Caki2 (cell line): ENCODE measurements around the gene SETD3. TPM values are rescaled to one million over a fixed set of nuclear protein-coding genes. Genes with fewer than 3 reads are reported as not detected.
A peak's percentile ranks its signal among the peaks of the same experiment; 100 is the strongest.

Source experiments
- DNase-seq: peaks from one replicate; pipeline ENCODE4 v3.0.0-alpha.2; 2015; ENCODE audit warnings: low read depth
- in situ Hi-C: cut with HindIII; loops from 2 replicates; pipeline ENCODE4 v1.10.0; 2016; ENCODE audit warnings: low sequenced_read_pairs, low pct_unique_long_range_greater_than_20kb, mixed read lengths
- total RNA-seq: library from RNA; depleted of rRNA; stranded (reverse); fragments of >200 nt; shearing (Covaris generic); gene quantifications from 2 replicates; pipeline ENCODE4 v1.2.3, GENCODE V29; 2014; ENCODE audit warnings: low replicate concordance

SETD3 gene
- total RNA-seq, 1 experiment from 2014 or later: 27.9 TPM

DNA sequence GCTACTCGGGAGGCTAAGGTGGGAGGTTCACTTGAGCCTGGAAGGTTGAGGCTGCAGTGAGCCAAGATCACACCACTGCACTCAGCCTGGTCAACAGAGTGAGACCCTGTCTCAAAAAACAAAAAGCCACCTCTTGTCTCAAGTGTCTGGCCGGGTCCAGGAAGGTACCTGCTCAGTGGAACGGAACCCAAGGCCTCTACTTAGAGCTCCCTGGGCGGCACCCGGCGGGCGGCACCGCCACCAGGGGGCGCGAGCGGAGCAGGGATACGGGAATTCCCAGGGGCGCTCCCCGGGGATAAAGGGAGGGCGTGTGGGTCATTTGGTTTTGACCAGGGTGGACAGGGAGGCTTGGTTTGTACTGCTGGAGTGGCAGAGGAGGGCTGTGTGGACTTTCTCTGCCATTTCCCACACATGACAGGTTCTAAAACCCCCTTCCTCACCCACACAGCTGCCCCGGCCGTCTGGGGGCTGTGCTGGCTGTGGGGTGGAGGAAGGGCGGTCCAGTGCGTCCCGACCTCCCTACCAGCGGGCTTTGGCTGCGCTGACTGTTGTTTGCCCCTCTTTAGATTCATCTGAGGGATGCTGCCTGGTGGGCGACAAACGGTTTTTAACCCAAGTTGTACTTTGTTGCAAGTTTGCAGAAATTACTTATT is 91.4 kb downstream of the SETD3 start:
- no peak for DNase-seq
- in situ Hi-C loops: no loop called here

DNA sequence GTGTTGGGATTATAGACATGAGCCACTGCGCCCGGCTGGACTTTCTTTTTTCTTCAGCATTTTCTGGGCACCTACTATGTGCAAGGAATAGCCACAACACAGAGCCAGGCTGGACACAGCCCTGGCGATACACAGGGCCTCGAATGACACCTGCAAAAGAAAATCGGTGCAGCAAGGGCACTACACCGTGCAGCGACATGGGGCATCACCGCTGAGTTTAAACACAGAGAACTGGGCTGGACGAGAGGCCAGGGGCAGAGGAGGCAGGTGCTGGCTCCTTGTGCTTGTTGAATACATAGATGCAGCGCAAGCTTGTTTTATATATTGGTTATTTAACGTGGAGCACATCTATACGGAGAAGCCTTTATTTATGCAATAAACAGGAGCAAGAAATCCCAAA is 92.4 kb downstream of the SETD3 start:
- in situ Hi-C loops: no loop called here
- no peak for DNase-seq

DNA sequence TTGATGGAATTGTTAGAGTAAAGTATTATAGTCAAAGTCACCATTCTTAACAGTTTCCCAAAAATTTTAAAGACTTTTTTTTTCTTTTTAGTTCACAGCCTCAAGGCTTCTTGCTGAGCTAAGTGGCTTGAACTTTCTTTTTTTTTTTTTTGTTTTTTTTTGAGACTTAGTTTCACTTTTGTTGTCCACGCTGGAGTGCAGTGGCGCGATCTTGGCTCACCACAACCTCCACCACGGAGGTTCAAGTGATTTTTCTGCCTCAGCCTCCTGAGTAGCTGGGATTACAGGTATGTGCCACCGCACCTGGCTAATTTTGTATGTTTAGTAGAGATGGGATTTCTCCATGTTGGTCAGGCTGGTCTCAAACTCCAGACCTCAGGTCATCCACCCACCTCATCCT is 92.8 kb downstream of the SETD3 start:
- DNase-seq: no peak
- in situ Hi-C loops: no loop called here

DNA sequence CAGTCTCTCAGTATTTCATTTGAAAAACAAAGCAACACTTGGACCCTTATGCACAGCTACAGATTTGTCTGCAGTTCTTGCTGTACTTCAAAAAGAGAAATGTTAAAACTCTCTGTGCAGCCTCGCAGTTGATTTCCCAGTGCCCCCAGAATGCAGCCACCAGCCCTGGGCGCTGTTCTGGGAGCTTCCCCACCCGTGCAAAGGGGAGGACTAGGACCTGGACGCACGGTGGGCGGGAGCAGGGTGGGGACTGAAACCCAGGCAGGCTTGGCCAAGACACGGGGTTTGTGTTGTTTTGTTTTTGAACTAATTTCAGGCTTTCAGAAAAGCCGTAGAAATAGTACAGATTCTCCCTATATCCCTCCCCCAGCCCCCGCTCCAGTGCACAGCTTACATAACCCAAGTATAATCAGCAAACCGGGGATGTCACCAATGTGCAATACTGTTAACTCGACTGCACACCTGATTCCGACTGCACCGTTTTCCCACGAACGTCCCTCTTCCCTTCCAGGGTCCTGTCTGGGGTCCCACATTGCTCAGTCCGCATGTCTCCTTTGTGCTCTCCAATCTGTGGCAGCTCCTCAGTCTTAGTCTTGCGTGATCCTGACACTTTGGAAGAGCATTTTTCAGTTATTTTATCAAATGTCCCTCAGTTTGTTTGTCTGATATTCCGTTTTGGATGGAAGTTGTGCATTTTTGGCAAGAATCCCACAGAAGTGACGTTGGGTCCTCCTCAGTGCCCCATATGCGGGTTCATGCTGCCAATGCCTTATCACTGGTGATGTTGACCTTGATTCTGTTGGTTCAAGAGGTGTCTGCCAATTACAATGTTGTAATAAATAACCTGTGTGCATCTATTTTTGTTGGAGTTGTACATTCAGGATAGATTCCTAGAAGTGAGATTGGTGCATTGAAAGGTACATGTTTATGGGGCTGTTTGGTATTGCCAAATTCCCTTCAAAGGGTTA is 95.9 kb downstream of the SETD3 start:
- DNase-seq: no peak
- in situ Hi-C loops: no loop called here

DNA sequence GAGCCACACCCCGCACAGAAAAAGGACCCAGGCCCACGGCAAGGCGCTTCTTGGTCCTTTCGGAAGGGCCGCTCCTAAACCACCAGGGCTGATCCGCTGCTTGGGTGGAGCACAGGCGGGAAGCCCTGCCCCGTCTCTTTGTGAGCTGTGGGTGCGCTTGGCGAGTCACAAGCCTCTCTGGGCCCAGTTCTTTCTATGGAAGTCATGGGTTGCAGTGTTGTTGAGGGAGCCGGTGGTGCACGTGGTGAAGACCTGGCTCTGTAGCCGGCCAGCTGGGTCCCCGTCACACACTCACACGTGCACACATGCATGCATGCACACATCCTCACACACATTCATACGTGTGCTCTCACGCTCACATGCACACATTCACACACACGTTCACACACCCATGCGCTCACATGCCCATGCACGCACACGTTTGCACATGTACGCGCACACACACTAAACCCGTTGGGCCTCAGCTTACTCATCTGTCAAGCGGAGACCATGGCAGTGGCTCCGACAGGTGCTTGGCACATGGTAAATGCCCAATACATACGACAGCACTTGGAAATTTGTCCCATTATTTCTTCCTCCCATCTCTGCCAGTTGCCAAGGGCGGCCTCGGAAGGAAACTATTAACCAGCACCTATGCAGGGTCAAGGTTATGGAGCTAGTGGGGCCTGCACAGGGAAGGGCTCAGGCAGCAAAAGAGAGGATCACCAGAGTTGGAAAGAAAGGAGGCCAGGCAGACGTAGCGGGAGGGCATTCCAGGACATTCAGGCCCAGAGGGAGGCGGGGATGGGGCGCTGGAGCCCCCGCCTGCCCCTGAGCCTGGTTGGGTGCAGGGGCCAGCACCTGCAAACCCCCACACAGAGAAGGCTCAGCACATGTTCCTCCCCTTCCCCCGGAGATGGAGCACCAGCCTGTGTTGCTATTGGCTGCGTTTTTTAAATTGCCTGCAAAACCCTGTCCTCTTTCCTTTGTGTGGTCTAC is 96.9 kb downstream of the SETD3 start:
- no peak for DNase-seq

DNA sequence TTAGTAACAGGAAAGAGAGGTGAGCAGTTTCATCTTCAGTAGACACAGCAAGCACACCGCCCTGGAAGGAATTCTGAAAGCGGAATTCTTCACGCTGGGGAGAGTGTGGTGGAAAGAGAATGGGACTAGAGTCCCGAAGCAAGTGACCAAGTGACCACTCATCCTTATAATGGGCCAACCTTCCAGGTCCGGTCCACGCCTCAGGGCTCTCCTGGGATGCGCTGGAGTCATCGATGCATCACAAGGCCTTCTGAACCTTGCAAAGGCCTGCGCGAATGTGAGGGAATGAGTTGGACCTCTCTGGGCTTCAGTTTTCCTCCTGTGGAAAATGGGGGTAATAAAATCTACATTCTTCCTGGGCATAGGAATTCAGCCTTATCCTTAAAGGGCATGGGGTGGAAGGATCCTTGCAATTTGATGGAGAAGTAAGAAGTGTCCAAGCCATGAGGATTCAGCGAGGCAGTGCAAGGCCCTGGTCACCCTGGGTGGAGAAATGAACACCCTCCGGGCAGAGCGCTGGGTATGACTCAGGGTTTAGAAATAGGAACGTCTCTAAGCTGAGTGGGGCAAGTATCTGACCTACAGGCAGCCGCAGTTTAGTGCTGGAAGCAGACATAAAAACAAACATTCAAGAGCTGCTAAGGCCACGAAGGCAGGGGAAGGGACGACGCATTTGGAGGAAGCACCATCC is 97.7 kb downstream of the SETD3 start:
- DNase-seq: peak; percentile 77
- in situ Hi-C loops: no loop called here

More for the DNA sequence above, 96.9 kb downstream of the SETD3 start:
- in situ Hi-C loops: no loop called here

DNA sequence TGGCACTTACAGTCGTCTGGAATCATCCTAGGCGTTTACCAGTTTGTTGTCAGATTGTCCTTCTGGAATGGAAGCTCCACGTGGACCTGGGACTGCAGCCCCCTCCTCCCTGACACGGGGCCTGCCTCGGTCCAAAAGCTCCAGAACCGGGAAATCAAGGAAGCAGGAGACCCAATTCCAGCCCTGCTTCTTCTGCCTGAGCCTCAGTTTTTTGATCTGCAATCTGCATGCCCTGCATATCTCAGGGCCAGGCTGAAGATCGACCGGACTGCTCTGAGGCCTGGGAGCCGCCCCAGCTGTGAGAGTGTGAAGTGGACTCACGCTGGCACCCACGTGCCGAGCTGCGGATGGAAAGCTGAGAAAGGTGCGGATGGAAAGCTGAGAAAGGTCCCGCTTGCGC is 98.6 kb downstream of the SETD3 start:
- in situ Hi-C loops: no loop called here
- DNase-seq: no peak

DNA sequence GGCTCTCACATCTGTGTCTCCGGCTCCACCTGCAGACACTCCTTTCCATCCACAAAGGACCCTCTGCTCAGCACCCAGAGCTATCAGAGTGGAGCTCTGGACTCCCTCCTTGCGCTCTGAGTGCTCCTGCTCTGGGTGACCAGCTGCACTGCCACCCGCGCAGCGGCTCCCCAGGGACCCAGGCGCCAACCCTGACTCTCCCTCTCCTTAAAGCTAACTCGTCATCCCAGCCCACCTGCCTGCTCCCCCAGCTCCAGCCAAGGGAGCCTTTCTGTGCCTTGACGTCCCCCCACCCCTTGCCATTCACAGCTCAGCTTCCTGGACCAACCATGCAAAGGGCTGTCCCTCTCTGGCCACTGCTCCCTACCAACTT is 99.0 kb downstream of the SETD3 start:
- no peak for DNase-seq

DNA sequence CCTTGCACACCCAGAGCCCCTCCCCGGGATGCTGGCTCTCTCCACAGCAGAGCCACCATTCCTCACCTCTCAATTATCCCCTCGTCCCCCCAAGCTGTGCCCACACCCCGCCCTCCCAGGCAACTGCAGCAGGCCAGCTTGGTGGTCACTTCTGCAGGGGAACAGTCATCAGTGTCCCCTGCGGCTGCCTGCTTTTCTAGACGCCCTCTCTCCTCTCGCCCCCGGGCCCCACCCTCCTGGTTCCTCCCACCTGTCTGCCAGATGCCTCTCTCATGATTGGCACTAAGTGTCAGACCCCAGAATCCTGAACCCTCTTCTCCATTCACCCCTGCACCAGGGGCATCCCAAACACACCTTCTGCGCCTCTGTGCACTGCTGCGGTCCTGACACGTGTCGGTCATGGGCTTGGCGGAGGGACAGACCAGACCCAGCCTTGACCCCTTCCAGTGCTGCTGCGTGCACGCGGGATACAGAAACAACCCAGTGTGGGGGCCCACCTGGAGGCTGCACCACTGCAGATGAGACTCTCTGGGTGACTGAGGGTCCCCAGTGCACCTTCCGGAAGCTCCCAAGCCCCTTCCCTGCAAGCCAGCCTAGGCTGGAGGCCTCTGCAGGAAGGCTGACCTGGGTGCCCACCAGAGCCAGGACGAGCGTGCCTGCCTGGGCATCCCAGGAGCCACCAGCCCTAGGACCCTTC is 99.5 kb downstream of the SETD3 start:
- no peak for DNase-seq
- in situ Hi-C loops: no loop called here

More for the DNA sequence above, 99.0 kb downstream of the SETD3 start:
- in situ Hi-C loops: no loop called here

DNA sequence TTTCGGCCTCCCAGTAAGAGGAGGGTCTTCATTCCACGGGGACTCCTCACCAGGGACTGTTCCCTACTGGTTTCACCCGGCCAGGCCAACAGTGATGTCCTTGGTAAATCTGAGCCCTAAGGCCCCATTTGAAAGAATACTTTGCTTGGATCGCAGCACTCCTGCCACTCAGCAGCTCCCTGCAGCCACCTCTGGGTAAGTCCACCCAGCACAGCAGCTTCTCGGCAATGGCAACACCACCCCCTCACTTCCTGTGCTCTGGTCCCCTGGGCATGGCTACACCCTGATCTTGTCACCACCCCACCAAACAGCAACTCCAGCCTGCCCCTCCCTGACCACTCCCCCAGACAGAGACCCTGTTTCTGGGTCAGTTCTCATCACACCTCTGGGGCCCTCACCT is 100.3 kb downstream of the SETD3 start:
- no peak for DNase-seq
- in situ Hi-C loops: no loop called here

DNA sequence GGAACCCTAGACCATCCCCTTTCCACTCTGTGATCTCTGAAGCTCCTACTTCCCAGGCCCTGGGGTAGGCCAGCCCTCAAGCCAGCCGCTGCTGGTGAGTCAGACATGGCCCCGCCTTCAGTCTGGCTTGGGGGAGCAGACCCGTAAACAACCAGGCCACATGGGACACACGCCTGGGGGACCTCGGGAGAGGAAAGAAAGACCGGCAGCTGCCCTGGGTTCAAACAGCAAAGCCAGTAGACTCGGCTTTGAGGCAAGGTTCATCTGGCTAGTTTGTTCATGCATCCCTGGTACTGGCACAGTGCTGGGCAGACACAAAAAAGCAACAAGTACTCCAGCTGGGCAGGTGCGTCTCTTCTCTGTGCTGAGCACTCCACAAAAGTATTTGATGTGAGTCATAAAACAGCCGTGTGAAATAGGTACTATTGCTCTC is 101.9 kb downstream of the SETD3 start:
- DNase-seq: peak; percentile 72
- in situ Hi-C loops: no loop called here

DNA sequence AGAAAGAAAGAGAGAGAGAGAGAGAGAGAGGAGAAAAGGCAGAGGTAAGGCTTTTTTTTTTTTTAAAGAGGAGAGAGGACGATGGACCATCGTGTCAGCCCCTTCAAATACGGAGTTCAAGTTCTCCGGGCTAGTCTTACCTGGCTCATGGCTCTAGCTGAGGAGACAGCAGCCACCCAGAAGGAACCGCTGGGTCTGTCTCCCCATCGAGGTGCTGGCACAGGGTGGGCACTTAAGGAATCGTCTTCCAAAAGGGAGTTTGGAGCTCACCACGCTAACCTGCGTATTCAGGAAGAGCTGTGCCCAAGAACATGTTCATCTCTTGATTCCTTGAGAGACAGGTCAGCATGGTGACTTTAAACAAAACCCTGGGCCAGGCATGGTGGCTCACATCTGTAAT is 102.7 kb downstream of the SETD3 start:
- DNase-seq: no peak
- in situ Hi-C loops: no loop called here

DNA sequence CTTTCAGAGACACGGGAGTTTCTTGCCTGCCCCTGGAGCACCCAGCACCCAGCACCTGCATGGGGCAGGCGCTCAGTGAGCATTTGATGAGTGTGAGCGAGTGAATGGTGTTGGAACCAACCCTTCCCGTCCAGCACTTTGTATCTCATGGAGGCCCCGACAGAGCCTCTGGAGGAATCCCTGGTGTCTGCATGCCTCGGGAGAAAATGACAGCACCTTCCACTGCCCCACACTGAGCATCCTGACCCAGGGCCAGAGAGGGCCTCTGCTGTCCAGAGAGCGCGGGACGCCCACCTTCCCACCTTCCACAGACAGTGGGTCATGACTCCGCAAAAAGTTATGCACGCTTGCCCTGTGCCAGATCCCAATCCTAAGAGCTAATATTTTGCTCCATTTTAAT is 105.7 kb downstream of the SETD3 start:
- in situ Hi-C loops: no loop called here
- no peak for DNase-seq

DNA sequence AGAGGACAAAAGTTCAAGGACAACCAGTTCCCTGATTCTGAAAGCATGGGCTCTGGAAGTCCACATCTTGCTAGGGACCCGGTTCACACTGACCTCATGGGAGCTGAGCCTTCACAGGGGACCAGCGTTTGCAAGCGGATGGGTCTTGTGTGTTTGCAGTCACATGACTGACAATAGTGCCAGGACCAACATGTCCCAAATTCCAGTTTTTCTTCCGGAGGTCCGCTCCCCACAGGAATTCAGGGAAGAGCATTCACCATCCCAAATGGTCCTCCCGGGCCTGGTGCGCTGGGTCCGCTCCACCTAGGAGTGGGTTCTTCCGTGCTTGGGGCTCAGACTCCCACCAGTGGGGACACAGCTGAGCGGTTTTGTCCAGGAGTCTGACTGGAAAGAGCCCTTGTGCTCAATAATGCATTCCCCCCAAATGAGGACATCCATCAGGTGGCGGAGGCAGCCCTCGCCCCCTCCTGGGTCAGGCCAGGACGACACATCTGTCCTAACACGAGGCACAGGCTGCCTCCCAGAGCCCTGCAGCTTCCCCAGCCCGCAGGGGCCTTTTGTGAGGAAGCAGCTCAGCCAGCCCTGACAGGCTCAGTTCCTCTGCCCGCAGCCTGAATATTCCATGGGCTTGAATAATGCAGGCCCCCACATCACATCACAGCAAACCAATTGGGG is 116.9 kb downstream of the SETD3 start:
- in situ Hi-C loops: no loop called here
- no peak for DNase-seq

DNA sequence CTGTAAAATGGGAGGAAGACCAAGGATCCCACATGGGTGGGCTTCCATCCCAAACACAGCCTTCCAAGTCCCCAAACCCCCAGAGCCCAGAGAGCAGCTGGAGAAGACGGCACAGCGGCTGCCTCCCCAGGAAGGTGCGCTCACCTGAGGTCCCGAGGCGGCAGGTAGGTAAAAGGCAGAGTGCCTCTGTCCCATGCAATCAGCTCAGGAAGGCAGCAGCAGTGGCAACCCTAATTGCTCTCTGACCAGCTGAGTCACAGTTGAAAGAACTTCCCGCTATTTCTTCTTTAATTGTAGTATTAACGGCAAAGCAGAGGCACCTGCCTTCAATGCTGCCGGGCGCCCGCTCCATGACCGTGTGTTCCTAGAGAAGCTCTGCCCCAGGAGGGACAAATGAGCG is 117.6 kb downstream of the SETD3 start:
- DNase-seq: no peak
- in situ Hi-C loops: no loop called here

DNA sequence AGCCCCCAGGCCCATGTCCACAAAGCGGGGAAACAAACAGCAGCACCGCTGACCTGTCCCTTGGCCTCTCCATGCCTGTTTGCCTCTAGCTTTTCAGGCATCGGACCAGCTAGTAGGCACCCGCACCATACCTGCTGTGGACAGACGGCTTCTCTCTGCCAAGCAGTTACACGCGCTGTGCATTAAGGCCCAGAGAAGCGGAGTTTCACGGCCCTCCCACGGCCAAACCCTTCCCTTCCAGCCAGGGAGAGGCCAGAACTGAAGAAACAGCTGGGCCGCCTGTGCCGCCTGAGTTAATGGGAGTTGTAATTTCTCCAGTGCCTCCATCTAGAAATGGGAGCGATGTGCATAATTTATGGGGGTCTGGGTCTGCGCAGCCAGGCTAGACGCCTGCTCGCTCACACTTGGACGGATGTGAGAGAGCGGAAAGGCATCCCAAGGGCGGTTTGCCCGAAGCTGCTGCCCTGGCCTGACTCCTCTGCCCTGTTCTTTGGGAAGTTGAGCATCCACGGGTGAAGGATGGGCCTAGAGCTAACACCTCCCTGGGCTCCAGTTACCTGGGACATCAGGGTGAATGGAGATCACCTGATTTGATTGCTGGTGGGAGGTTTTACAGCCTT is 119.0 kb downstream of the SETD3 start:
- DNase-seq: no peak
- in situ Hi-C loops: no loop called here
